B cell (primary cell): ENCODE results near the gene NCS1. TPM values are rescaled to one million over a fixed set of nuclear protein-coding genes. Genes with fewer than 3 reads are reported as not detected.

Source experiments
- ATAC-seq: fragments of 200-7000 bp; cut with Tn5 transposase; one replicate; pipeline ENCODE4 v1.10.0; 2021; ENCODE audit warnings: low read depth, mild to moderate bottlenecking, moderate number of reproducible peaks, moderate library complexity
- CTCF ChIA-PET: fragments of 350-600 bp; sonication (Branson Sonifier 250); formaldehyde crosslinking; loops from one replicate; lab custom pipeline; 2021; ENCODE audit warnings: antibody characterized with exemption, inconsistent platforms; lab: Charles Lee
- POLR2A ChIA-PET: fragments of 350-600 bp; sonication (Branson Sonifier 250); formaldehyde crosslinking; loops from one replicate; lab custom pipeline; 2021; ENCODE audit warnings: antibody characterized with exemption; lab: Charles Lee
- DNase-seq: peaks from one replicate; pipeline ENCODE4 v3.0.0; 2013
- H2AFZ ChIP-seq: 2 replicates; pipeline ENCODE4 v1.6.1; 2012; ENCODE audit warnings: mild to moderate bottlenecking, low read depth, low read length; ENCODE audit not compliant: insufficient read depth, poor library complexity, severe bottlenecking
- H3K27ac ChIP-seq, 2 donors: 1 replicate in 1 of 2; 2 replicates in 1 of 2; pipeline ENCODE4 v1.5.1; 2012 to 2013; ENCODE audit warnings: low read length in 2 of 2, mild to moderate bottlenecking in 2 of 2, moderate library complexity in 1 of 2
- H3K27me3 ChIP-seq, 4 experiments: fragments of 200-600 bp in 1 of 4; sonication (generic) in 1 of 4; replicated peaks in 1 of 4; 1 replicate in 2 of 4; 2 replicates in 2 of 4; pipeline versions ENCODE4 v1.6.1 to v1.7.0; 2013 to 2016; ENCODE audit warnings: low read length in 3 of 4, mild to moderate bottlenecking in 2 of 4, mixed read lengths in 1 of 4, moderate library complexity in 1 of 4; ENCODE audit not compliant: insufficient read depth in 4 of 4, control insufficient read depth in 3 of 4; ENCODE audit errors: control extremely low read depth in 1 of 4
- H3K36me3 ChIP-seq, 2 experiments: replicated peaks in 1 of 2; 1 replicate in 1 of 2; 2 replicates in 1 of 2; pipeline versions ENCODE4 v1.6.1 to v1.7.1; 2013; ENCODE audit warnings: low read length in 1 of 2; ENCODE audit not compliant: insufficient read depth in 2 of 2, control insufficient read depth in 1 of 2; ENCODE audit errors: control extremely low read depth in 1 of 2, extremely low read depth in 1 of 2
- H3K4me1 ChIP-seq, 2 donors: fragments of 200-600 bp in 1 of 2; sonication (generic) in 1 of 2; 1 replicate in 1 of 2; 2 replicates in 1 of 2; pipeline versions ENCODE4 v1.5.1 to v1.6.1; 2013 to 2017; ENCODE audit warnings: low read length in 2 of 2; ENCODE audit not compliant: control insufficient read depth in 2 of 2, insufficient read depth in 2 of 2
- H3K4me2 ChIP-seq: replicated peaks from 2 replicates; pipeline ENCODE3; 2012; ENCODE audit warnings: mild to moderate bottlenecking, low read depth, low read length; ENCODE audit not compliant: poor library complexity, severe bottlenecking
- H3K4me3 ChIP-seq, 5 experiments: fragments of 200-600 bp in 1 of 5; sonication (generic) in 1 of 5; 1 replicate in 3 of 5; 2 replicates in 2 of 5; pipeline versions ENCODE4 v1.5.1 to v1.7.0; 2011 to 2016; ENCODE audit warnings: low read length in 4 of 5, mild to moderate bottlenecking in 4 of 5, low read depth in 2 of 5, control low read depth in 1 of 5, moderate library complexity in 1 of 5; ENCODE audit not compliant: insufficient read depth in 1 of 5; ENCODE audit errors: control extremely low read depth in 1 of 5, extremely low read depth in 1 of 5
- H3K79me2 ChIP-seq: fragments of 200-600 bp; sonication (generic); one replicate; pipeline ENCODE4 v1.6.0; 2016; ENCODE audit warnings: low read length; ENCODE audit not compliant: control insufficient read depth, insufficient read depth
- H3K9ac ChIP-seq: fragments of 200-600 bp; sonication (generic); 2 replicates; pipeline ENCODE4 v1.6.1; 2017; ENCODE audit warnings: mild to moderate bottlenecking, low read length, moderate library complexity
- H3K9me3 ChIP-seq, 3 donors: one replicate each; pipeline versions ENCODE4 v1.6.1 to v1.7.1; 2013; ENCODE audit warnings: low read length in 2 of 3; ENCODE audit not compliant: control insufficient read depth in 2 of 3, insufficient read depth in 1 of 3; ENCODE audit errors: control extremely low read depth in 1 of 3
- H4K20me1 ChIP-seq: 2 replicates; pipeline ENCODE4 v1.6.0; 2012; ENCODE audit warnings: mild to moderate bottlenecking, low read length; ENCODE audit not compliant: insufficient read depth, control insufficient read depth, poor library complexity, severe bottlenecking
- H3K27ac Mint-ChIP-seq: one replicate; pipeline ENCODE4 v1.8.0; 2021; ENCODE audit warnings: mixed read lengths
- H3K27me3 Mint-ChIP-seq: one replicate; pipeline ENCODE4 v1.8.0; 2021; ENCODE audit warnings: mixed read lengths
- H3K4me1 Mint-ChIP-seq: one replicate; pipeline ENCODE4 v1.8.0; 2021; ENCODE audit warnings: mixed read lengths
- H3K4me3 Mint-ChIP-seq: one replicate; pipeline ENCODE4 v1.8.0; 2021; ENCODE audit warnings: mixed read lengths
- H3K9me3 Mint-ChIP-seq: one replicate; pipeline ENCODE4 v1.8.0; 2022; ENCODE audit warnings: mixed read lengths; ENCODE audit not compliant: insufficient read depth
- EZH2 ChIP-seq: IDR thresholded peaks from 2 replicates; pipeline ENCODE4 v1.6.1; 2012; ENCODE audit warnings: borderline replicate concordance, low read depth, mild to moderate bottlenecking, moderate library complexity, low read length; ENCODE audit not compliant: insufficient read depth, poor library complexity, severe bottlenecking
- WGBS: methylation state at CpG from one replicate; pipeline ENCODE4 v1.1.5; 2013; ENCODE audit warnings: missing lambda C conversion rate; ENCODE audit not compliant: insufficient coverage; 5-methylcytosine and 5-hydroxymethylcytosine counted together
- intact Hi-C: fragments of 100-400 bp; cut with micrococcal nuclease; formaldehyde crosslinking; loops from one replicate; pipeline ENCODE4 v1.10.0; 2022
- polyA plus RNA-seq: library from polyadenylated mRNA; depleted of rRNA; stranded (reverse); fragments of >200 nt; gene quantifications from 2 replicates; pipeline ENCODE4 v1.2.3, GENCODE V29; 2012
- total RNA-seq, 2 donors: library from RNA; stranded (reverse); fragments of 120-200 nt in 1 of 2; gene quantifications; 1 replicate in 1 of 2; 2 replicates in 1 of 2; pipeline versions ENCODE4 v1.2.3 to v1.2.4, GENCODE V29; 2013 to 2022
- TF ChIP-seq, protein P1 (sequence below): fragments of 200-600 bp; IDR thresholded peaks from one replicate; pipeline ENCODE4 v1.8.0; 2022; ENCODE audit warnings: antibody characterized with exemption, mild to moderate bottlenecking

The NCS1 gene
- total and polyA plus RNA-seq, 2 donors (not counting 1 experiment from before 2014, with no cell fraction given), result 0.39 TPM; not detected in 1

DNA sequence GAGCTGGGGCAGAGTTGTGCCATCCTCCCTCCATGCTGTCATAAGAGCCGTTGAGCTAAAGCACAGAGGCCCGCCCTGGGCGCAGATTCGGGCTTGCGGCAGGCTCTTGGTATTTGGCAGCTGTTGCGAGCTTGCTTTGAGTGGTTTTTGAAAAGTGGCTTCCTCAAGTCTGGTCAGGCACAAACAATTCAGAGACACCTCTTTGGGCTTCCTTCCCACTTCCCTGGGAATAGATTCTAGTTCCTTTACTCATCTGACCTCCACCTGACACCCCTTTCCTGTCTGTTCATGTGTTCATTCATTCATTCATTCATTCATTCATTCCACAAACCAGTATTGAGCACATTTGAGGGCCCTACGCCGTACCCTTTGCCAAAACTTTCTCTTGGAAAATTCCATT, 27.4 kb downstream of the NCS1 start:
- ChIA-PET CTCF (no interaction called here), POLR2A (no interaction called here)
- Mint-ChIP-seq H3K27me3 (peaks cover 2% of the 10 kb centered on the region), H3K27ac (no peak overlapping the region), H3K4me1 (no peaks in the 10 kb centered on the region), H3K9me3 (no peaks in the 10 kb centered on the region), H3K4me3 (no peak overlapping the region)
- H3K36me3 ChIP-seq, result no peaks in the 10 kb centered on the region
- TF ChIP-seq, protein P1, sequence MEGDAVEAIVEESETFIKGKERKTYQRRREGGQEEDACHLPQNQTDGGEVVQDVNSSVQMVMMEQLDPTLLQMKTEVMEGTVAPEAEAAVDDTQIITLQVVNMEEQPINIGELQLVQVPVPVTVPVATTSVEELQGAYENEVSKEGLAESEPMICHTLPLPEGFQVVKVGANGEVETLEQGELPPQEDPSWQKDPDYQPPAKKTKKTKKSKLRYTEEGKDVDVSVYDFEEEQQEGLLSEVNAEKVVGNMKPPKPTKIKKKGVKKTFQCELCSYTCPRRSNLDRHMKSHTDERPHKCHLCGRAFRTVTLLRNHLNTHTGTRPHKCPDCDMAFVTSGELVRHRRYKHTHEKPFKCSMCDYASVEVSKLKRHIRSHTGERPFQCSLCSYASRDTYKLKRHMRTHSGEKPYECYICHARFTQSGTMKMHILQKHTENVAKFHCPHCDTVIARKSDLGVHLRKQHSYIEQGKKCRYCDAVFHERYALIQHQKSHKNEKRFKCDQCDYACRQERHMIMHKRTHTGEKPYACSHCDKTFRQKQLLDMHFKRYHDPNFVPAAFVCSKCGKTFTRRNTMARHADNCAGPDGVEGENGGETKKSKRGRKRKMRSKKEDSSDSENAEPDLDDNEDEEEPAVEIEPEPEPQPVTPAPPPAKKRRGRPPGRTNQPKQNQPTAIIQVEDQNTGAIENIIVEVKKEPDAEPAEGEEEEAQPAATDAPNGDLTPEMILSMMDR, result no peak
- no peak for TF ChIP-seq EZH2
- intact Hi-C loops, result no loop called here
- WGBS, result 88% methylated on average over 8 of the region's 8 CpGs
- no peak overlapping the region for H3K27ac ChIP-seq
- H3K4me3 ChIP-seq, result no peak overlapping the region
- H3K9me3 ChIP-seq, result no peaks in the 10 kb centered on the region
- H3K4me2 ChIP-seq, result no peak overlapping the region
- DNase-seq (no peak), ATAC-seq (no peak)
- no peaks in the 10 kb centered on the region for H3K79me2 ChIP-seq
- no peak overlapping the region for H3K9ac ChIP-seq
- H2AFZ ChIP-seq, result no peak overlapping the region
- H3K4me1 ChIP-seq, result no peaks in the 10 kb centered on the region
- H3K27me3 ChIP-seq, result no peaks in the 10 kb centered on the region
- no peaks in the 10 kb centered on the region for H4K20me1 ChIP-seq

- POLR2A ChIA-PET, result no interaction called here
- intact Hi-C loops, result no loop called here
- TF ChIP-seq, protein P1, result no peak
- TF ChIP-seq EZH2, result no peak
- H3K4me2 ChIP-seq, result no peak overlapping the region
- no peaks in the 10 kb centered on the region for H3K79me2 ChIP-seq
- no peak overlapping the region for H3K27ac Mint-ChIP-seq
- ATAC-seq, result no peak
- H3K27me3 Mint-ChIP-seq, result no peaks in the 10 kb centered on the region
- no peaks in the 10 kb centered on the region for H3K36me3 ChIP-seq
- CTCF ChIA-PET, result no interaction called here
- H2AFZ ChIP-seq, result no peak overlapping the region
- no peaks in the 10 kb centered on the region for H3K9me3 Mint-ChIP-seq
- H3K9ac ChIP-seq, result no peak overlapping the region
- no peaks in the 10 kb centered on the region for H4K20me1 ChIP-seq
- DNase-seq, result no peak
- no peaks in the 10 kb centered on the region for H3K9me3 ChIP-seq
- 82% methylated on average over 17 of the region's 17 CpGs for WGBS
- no peak overlapping the region for H3K4me3 ChIP-seq
- no peaks in the 10 kb centered on the region for H3K27me3 ChIP-seq
- no peaks in the 10 kb centered on the region for H3K4me1 Mint-ChIP-seq
- no peak overlapping the region for H3K4me3 Mint-ChIP-seq
- no peak overlapping the region for H3K27ac ChIP-seq
- H3K4me1 ChIP-seq, result no peaks in the 10 kb centered on the region
Measured at GRCh38 chr9:130200038-130200849, 28.0 kb downstream of the NCS1 start.
